ENCODE measurements around the gene ZNF559. TPM values are rescaled to one million over a fixed set of nuclear protein-coding genes. Genes with fewer than 3 reads are reported as not detected.
"Not testable (repeated sequence)": the region's sequence is repeated elsewhere in the genome, so short reads cannot be mapped to it uniquely, and the experiment has no call there.

ZNF559 gene
- 1 to 10 TPM; 1.4 to 3.8 (median 3.0) TPM for total RNA-seq

GRCh38 chr19:9323919-9324583 is at the start of gene ZNF559:
TSS of gene ZNF559 (plus strand) at chr19:9324179. CDS start at chr19:9338550, 14,371 bp downstream.
- intact Hi-C loops (cut with DNase I; ENCODE audit: low total_unique reads), result loop anchor here (1.0 to 10.0 kb wide), 4 partner anchors 13 to 441 kb away; partner anchors contain the start of genes ZNF266, ZNF317 and ZNF846
- peak within 1 kb of the TSS; percentile 72 to 79 (median 78) for H3K27ac ChIP-seq
- H3K27me3 ChIP-seq, result no peaks in the 10 kb centered on the region
- in situ Hi-C loops (cut with MboI; ENCODE audit: low sequenced_read_pairs in 4 of 4), result loop anchor here in 3 of 4 donors (25.0 kb wide), 1 partner anchor 463 kb away; no protein-coding TSS in a partner anchor
- ATAC-seq (peak; percentile 76 to 95), DNase-seq (peak; percentile 60 to 78)
- peaks cover 0 to 22% (median 5%) of the 10 kb centered on the region in 3 donors for H3K9me3 ChIP-seq
- peaks cover 0 to 21% of the 10 kb centered on the region in 2 donors for H3K36me3 ChIP-seq
- peaks cover 0 to 6% of the 10 kb centered on the region in 2 donors for H3K4me1 ChIP-seq
- TF ChIP-seq CTCF (IDR thresholded peaks at IDR 0.05 in 4 of 5, conservative IDR thresholded peaks at IDR 0.05 in 1 of 5), result peak in 2 of 5 experiments; percentile 21 to 26
- TF ChIP-seq POLR2A (IDR thresholded peaks at IDR 0.05), result no peak
- H3K4me3 ChIP-seq, result peak within 1 kb of the TSS; percentile 64 to 80 (median 70)

- H3K27ac ChIP-seq; DNase-seq; intact Hi-C loops (cut with DNase I; ENCODE audit: low total_unique reads); ATAC-seq; H3K4me1 ChIP-seq; in situ Hi-C loops (cut with MboI; ENCODE audit: low sequenced_read_pairs in 4 of 4); H3K36me3 ChIP-seq; H3K9me3 ChIP-seq; H3K27me3 ChIP-seq; H3K4me3 ChIP-seq: not testable (repeated sequence)
Observed at GRCh38 chr19:9283485-9283884, 40.5 kb upstream of the ZNF559 start.

- Histone ChIP-seq H3K9me3 (peaks cover 4 to 22% (median 5%) of the 10 kb centered on the region in 3 donors), H3K27me3 (no peaks in the 10 kb centered on the region), H3K4me3 (no peak overlapping the region), H3K36me3 (peaks cover 5 to 50% of the 10 kb centered on the region in 2 donors), H3K27ac (no peak overlapping the region), H3K4me1 (no peaks in the 10 kb centered on the region)
- DNase-seq, result no peak
- in situ Hi-C loops (cut with MboI; ENCODE audit: low sequenced_read_pairs in 4 of 4) (no loop called here), intact Hi-C loops (cut with DNase I; ENCODE audit: low total_unique reads) (no loop called here)
- ATAC-seq, result no peak
- TF ChIP-seq POLR2A (IDR thresholded peaks at IDR 0.05) (no peak), CTCF (IDR thresholded peaks at IDR 0.05 in 4 of 5, conservative IDR thresholded peaks at IDR 0.05 in 1 of 5) (no peak)
Observed at GRCh38 chr19:9289231-9289884, 34.6 kb upstream of the ZNF559 start.

- intact Hi-C loops (cut with DNase I; ENCODE audit: low total_unique reads), result no loop called here
- no peaks in the 10 kb centered on the region for H3K27me3 ChIP-seq
- H3K4me1 ChIP-seq, result no peaks in the 10 kb centered on the region
- no peak for TF ChIP-seq POLR2A (IDR thresholded peaks at IDR 0.05)
- TF ChIP-seq CTCF (IDR thresholded peaks at IDR 0.05 in 4 of 5, conservative IDR thresholded peaks at IDR 0.05 in 1 of 5), result no peak
- H3K36me3 ChIP-seq, result peaks cover 19 to 95% of the 10 kb centered on the region in 2 donors
- peak overlapping the region in 1 of 4 donors; percentile 44 for H3K4me3 ChIP-seq
- H3K9me3 ChIP-seq, result peaks cover 10 to 44% (median 22%) of the 10 kb centered on the region in 3 donors
- H3K27ac ChIP-seq, result no peak overlapping the region
- DNase-seq (no peak), ATAC-seq (no peak)
- in situ Hi-C loops (cut with MboI; ENCODE audit: low sequenced_read_pairs in 4 of 4), result no loop called here
Observed at GRCh38 chr19:9295411-9295849, 28.5 kb upstream of the ZNF559 start.

- Histone ChIP-seq H3K4me3 (no peak overlapping the region), H3K36me3 (peaks cover 23 to 96% of the 10 kb centered on the region in 2 donors), H3K27me3 (no peaks in the 10 kb centered on the region), H3K4me1 (no peaks in the 10 kb centered on the region), H3K27ac (no peak overlapping the region), H3K9me3 (peaks cover 6 to 37% (median 22%) of the 10 kb centered on the region in 3 donors)
- ATAC-seq, result no peak
- in situ Hi-C loops (cut with MboI; ENCODE audit: low sequenced_read_pairs in 4 of 4), result no loop called here
- TF ChIP-seq CTCF (IDR thresholded peaks at IDR 0.05 in 4 of 5, conservative IDR thresholded peaks at IDR 0.05 in 1 of 5) (no peak), POLR2A (IDR thresholded peaks at IDR 0.05) (no peak)
- DNase-seq, result no peak
- intact Hi-C loops (cut with DNase I; ENCODE audit: low total_unique reads), result no loop called here
Observed at GRCh38 chr19:9296336-9296735, 27.6 kb upstream of the ZNF559 start.
